ENCODE measurements around the gene KDELR3.

Gene KDELR3

DNA sequence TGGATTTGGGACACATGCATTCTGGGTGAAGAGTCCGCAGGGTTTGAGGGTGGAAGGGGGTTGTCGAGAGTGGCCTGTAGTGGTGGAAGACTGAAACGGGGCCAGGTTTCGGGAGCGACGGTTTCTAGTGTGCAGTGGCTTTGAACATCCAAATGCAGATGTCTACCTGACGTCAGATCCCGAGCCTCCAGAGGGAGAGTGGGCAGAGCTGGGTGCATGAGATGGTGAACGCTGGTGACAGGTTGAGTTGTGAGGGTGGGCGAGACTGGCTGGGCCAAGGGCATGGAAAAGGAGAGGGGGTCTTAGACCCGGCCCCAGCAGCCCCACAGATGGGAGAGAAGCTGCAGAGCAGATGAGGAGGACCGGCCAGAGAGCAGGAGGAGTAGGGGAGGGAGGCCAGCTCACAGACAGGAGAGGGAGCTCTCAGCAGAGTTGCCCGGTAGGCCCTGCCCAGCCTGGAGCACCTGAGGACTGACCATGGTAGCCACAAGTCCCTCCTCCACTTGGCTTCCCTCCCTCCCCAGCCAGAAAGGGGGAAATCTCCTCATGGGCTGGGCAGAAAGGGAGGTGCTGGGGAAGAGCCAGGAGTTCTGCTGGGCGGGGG is 27.0 kb upstream of the KDELR3 start:
- Histone ChIP-seq H3K27me3 (ENCODE audit: control insufficient read depth, insufficient read depth, low read length) (no peaks in the 10 kb centered on the region), H3K4me3 (ENCODE audit: low read depth, low read length) (no peak overlapping the region), H3K9ac (ENCODE audit: low read depth, low read length) (no peak overlapping the region), H3K9me3 (ENCODE audit: control insufficient read depth, insufficient read depth, low read length) (no peaks in the 10 kb centered on the region), H3K27ac (ENCODE audit: low read depth, low read length) (no peak overlapping the region), H3K4me1 (ENCODE audit: control insufficient read depth, insufficient read depth, low read length) (no peaks in the 10 kb centered on the region; the same call in 1 of the 2 replicates), H3K36me3 (ENCODE audit: control insufficient read depth, insufficient read depth, low read length) (no peaks in the 10 kb centered on the region)

GRCh38 chr22:38441620-38442287 is 26.1 kb upstream of the KDELR3 start:
- no peaks in the 10 kb centered on the region for H3K27me3 ChIP-seq (ENCODE audit: control insufficient read depth, insufficient read depth, low read length)
- H3K36me3 ChIP-seq (ENCODE audit: control insufficient read depth, insufficient read depth, low read length) = no peaks in the 10 kb centered on the region
- no peak overlapping the region for H3K9ac ChIP-seq (ENCODE audit: low read depth, low read length)
- H3K27ac ChIP-seq (ENCODE audit: low read depth, low read length) = no peak overlapping the region
- no peaks in the 10 kb centered on the region for H3K4me1 ChIP-seq (ENCODE audit: control insufficient read depth, insufficient read depth, low read length)
- H3K9me3 ChIP-seq (ENCODE audit: control insufficient read depth, insufficient read depth, low read length) = no peaks in the 10 kb centered on the region
- H3K4me3 ChIP-seq (ENCODE audit: low read depth, low read length) = no peak overlapping the region

DNA sequence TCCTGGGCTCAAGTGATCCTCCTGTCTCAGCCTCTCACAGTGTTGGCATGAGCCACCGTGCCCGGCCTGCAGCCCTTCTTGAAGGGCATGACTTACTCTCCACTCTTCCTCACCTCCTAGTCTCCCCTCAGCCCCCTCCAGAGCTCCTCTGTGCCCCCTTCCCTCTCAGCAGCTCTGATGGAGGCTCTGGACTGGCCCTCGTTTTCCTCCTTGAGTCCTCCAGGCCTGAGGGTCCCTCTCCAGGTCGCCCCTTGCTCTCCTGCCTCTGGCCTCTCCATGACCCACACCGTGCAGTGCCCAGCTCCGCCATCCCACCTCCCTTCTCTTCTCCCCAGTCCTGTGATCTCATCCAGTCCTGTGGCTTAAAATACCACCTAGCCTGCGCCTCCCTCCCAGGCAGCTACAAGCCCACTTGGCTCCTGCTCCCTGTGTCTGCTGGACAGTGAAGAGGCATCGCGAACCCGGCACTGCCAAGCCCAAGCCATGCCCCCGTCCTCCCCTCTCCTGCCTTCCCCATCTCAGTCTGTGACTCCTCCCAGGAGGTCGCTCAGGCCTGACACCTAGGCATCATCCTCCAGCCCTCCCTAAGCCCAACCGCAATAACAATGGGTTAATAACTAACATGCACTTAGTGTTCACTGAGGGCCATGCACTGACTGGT is 24.8 kb upstream of the KDELR3 start:
- Histone ChIP-seq H3K9ac (ENCODE audit: low read depth, low read length) (no peak overlapping the region), H3K9me3 (ENCODE audit: control insufficient read depth, insufficient read depth, low read length) (no peaks in the 10 kb centered on the region), H3K36me3 (ENCODE audit: control insufficient read depth, insufficient read depth, low read length) (no peaks in the 10 kb centered on the region), H3K27ac (ENCODE audit: low read depth, low read length) (no peak overlapping the region), H3K27me3 (ENCODE audit: control insufficient read depth, insufficient read depth, low read length) (no peaks in the 10 kb centered on the region), H3K4me1 (ENCODE audit: control insufficient read depth, insufficient read depth, low read length) (no peaks in the 10 kb centered on the region), H3K4me3 (ENCODE audit: low read depth, low read length) (no peak overlapping the region)

DNA sequence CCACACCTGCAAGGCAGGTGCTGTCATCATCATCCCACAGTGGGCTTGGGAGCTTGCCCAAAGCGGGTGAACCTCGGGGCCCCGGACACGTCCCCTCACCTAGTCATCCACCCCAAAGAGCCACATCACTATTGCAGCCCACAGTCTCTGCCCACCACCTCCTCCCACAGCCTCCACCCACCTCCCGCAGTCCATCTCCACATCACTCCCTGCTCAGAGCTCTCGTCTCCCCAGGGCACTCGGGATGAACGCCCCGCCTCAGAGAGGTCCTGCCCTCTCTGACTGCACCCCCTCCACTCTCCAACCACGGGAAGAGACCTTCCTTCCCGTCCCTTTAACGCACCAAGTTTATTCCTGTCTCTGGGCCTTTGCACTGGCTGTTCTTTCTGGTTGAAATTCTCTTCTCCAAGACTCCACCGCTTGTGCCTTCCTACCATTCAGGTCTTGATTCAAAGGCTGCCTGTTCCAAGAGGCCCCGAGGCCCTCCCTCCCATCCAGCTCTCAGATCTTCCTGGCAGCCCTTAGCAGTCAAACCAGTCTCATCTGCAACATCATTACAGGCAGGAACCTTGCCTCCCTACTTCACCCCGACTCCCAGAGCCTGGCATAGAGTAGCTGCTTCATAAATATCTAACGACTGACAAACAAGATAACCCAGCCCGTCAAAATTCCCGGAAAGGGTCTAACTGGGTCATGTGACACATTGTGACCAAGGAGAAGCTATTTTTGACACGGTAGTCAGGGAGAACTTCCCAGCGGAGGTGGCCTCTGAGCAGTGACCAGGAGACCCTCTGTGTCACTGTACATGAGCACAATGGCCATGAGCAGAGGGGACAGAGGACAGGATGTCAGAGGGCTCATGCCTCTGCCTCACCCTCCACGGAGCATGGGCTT is 24.0 kb upstream of the KDELR3 start:
- Histone ChIP-seq H3K27ac (ENCODE audit: low read depth, low read length) (no peak overlapping the region), H3K9me3 (ENCODE audit: control insufficient read depth, insufficient read depth, low read length) (no peaks in the 10 kb centered on the region), H3K27me3 (ENCODE audit: control insufficient read depth, insufficient read depth, low read length) (no peaks in the 10 kb centered on the region), H3K4me1 (ENCODE audit: control insufficient read depth, insufficient read depth, low read length) (no peaks in the 10 kb centered on the region), H3K36me3 (ENCODE audit: control insufficient read depth, insufficient read depth, low read length) (no peaks in the 10 kb centered on the region), H3K9ac (ENCODE audit: low read depth, low read length) (no peak overlapping the region), H3K4me3 (ENCODE audit: low read depth, low read length) (no peak overlapping the region)

- no peaks in the 10 kb centered on the region for H3K4me1 ChIP-seq (ENCODE audit: control insufficient read depth, insufficient read depth, low read length)
- H3K9ac ChIP-seq (ENCODE audit: low read depth, low read length) = no peak overlapping the region
- no peaks in the 10 kb centered on the region for H3K36me3 ChIP-seq (ENCODE audit: control insufficient read depth, insufficient read depth, low read length)
- H3K27me3 ChIP-seq (ENCODE audit: control insufficient read depth, insufficient read depth, low read length) = peaks cover 3% of the 10 kb centered on the region; the same call in 1 of the 2 replicates
- H3K27ac ChIP-seq (ENCODE audit: low read depth, low read length) = no peak overlapping the region
- H3K4me3 ChIP-seq (ENCODE audit: low read depth, low read length) = no peak overlapping the region
- H3K9me3 ChIP-seq (ENCODE audit: control insufficient read depth, insufficient read depth, low read length) = no peaks in the 10 kb centered on the region
These were observed 23.1 kb upstream of the KDELR3 start for GRCh38 chr22:38444783-38445182.

DNA sequence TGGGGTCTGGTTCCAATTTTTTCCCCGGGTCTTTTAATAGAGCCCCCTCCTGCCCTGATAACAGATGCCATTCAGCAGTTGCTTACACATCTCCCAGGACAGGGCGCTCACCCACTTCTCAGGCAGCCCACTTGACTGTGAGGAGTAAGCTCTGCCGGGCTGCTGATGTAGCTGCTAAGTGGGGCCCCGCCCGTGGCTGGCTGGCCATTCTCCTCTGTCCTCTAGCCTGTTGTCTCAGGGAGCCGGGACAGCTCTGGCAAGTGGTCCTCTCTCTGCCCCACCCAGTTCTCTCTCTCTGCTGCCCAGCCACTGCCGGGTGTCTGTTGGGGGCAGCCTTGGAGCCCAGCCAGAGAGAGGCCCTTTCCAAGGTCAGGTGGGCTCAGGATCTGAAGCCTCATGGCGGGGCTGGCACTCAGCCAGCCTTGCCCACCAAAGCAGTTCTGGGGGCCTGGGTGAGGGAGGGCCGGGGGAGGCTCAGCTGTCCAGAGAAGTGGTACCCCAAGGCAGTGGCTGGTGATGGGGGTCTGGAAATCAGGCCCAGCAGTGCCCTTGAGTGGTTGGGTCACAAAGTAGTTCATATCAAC is 21.8 kb upstream of the KDELR3 start:
- Histone ChIP-seq H3K27ac (ENCODE audit: low read depth, low read length) (no peak overlapping the region), H3K4me1 (ENCODE audit: control insufficient read depth, insufficient read depth, low read length) (no peaks in the 10 kb centered on the region), H3K4me3 (ENCODE audit: low read depth, low read length) (no peak overlapping the region), H3K9ac (ENCODE audit: low read depth, low read length) (no peak overlapping the region), H3K36me3 (ENCODE audit: control insufficient read depth, insufficient read depth, low read length) (no peaks in the 10 kb centered on the region), H3K9me3 (ENCODE audit: control insufficient read depth, insufficient read depth, low read length) (no peaks in the 10 kb centered on the region), H3K27me3 (ENCODE audit: control insufficient read depth, insufficient read depth, low read length) (peaks cover 7% of the 10 kb centered on the region; the same call in 1 of the 2 replicates)

GRCh38 chr22:38448945-38449745 is 18.8 kb upstream of the KDELR3 start:
- H3K27me3 ChIP-seq (ENCODE audit: control insufficient read depth, insufficient read depth, low read length) = peaks cover 33% of the 10 kb centered on the region
- H3K4me1 ChIP-seq (ENCODE audit: control insufficient read depth, insufficient read depth, low read length) = peaks cover 1% of the 10 kb centered on the region; the same call in 1 of the 2 replicates
- H3K36me3 ChIP-seq (ENCODE audit: control insufficient read depth, insufficient read depth, low read length) = no peaks in the 10 kb centered on the region
- H3K9me3 ChIP-seq (ENCODE audit: control insufficient read depth, insufficient read depth, low read length) = no peaks in the 10 kb centered on the region
- H3K4me3 ChIP-seq (ENCODE audit: low read depth, low read length) = no peak overlapping the region
- no peak overlapping the region for H3K27ac ChIP-seq (ENCODE audit: low read depth, low read length)
- no peak overlapping the region for H3K9ac ChIP-seq (ENCODE audit: low read depth, low read length)

DNA sequence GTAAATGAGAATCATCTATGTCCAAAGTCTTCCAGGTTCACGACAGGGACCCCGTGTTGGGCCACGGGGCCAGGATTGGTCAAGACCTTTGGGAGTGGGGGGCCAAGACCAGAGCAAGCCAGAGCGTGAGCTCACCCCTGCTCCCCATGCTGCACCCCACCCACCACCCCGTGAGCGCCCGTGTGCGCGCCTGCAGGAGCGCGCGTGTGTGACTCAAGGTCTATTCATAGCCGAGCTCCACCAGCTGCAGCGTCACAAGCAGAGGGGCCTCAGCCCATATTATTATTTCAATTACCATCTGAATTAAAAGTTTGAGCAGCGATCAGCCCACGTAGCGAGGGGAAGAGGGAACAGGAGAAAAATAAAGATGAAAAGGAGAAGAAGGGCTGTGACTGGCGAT is 18.1 kb upstream of the KDELR3 start:
- H3K36me3 ChIP-seq (ENCODE audit: control insufficient read depth, insufficient read depth, low read length) = no peaks in the 10 kb centered on the region
- no peak overlapping the region for H3K27ac ChIP-seq (ENCODE audit: low read depth, low read length)
- H3K27me3 ChIP-seq (ENCODE audit: control insufficient read depth, insufficient read depth, low read length) = peaks cover 39% of the 10 kb centered on the region
- peaks cover 6% of the 10 kb centered on the region; the same call in 1 of the 2 replicates for H3K4me1 ChIP-seq (ENCODE audit: control insufficient read depth, insufficient read depth, low read length)
- no peaks in the 10 kb centered on the region for H3K9me3 ChIP-seq (ENCODE audit: control insufficient read depth, insufficient read depth, low read length)
- H3K9ac ChIP-seq (ENCODE audit: low read depth, low read length) = no peak overlapping the region
- H3K4me3 ChIP-seq (ENCODE audit: low read depth, low read length) = no peak overlapping the region

GRCh38 chr22:38450234-38450797 is 17.6 kb upstream of the KDELR3 start:
- no peak overlapping the region for H3K9ac ChIP-seq (ENCODE audit: low read depth, low read length)
- no peaks in the 10 kb centered on the region for H3K36me3 ChIP-seq (ENCODE audit: control insufficient read depth, insufficient read depth, low read length)
- H3K27me3 ChIP-seq (ENCODE audit: control insufficient read depth, insufficient read depth, low read length) = peaks cover 43% of the 10 kb centered on the region

More at GRCh38 chr22:38450234-38450797, 17.6 kb upstream of the KDELR3 start:
- Histone ChIP-seq H3K4me1 (ENCODE audit: control insufficient read depth, insufficient read depth, low read length) (peaks cover 6% of the 10 kb centered on the region; the same call in 1 of the 2 replicates), H3K27ac (ENCODE audit: low read depth, low read length) (no peak overlapping the region), H3K4me3 (ENCODE audit: low read depth, low read length) (no peak overlapping the region), H3K9me3 (ENCODE audit: control insufficient read depth, insufficient read depth, low read length) (no peaks in the 10 kb centered on the region)

Measured in HUES48 (cell line).